Natural killer cell (primary cell): Measurements from ENCODE around the gene PCDHGA4. TPM values are rescaled to one million over a fixed set of nuclear protein-coding genes. Genes with fewer than 3 reads are reported as not detected.
A peak's percentile ranks its signal among the peaks of the same experiment; 100 is the strongest.
"Not testable (repeated sequence)": the region's sequence is repeated elsewhere in the genome, so short reads cannot be mapped to it uniquely, and the experiment has no call there.

Experiments used
- ATAC-seq, 3 donors: fragments of 150-1000 bp in 2 of 3; fragments of 200-7000 bp in 1 of 3; cut with Tn5 transposase; 1 replicate in 1 of 3; 2 replicates in 2 of 3; pipeline ENCODE4 v1.10.0; 2021; ENCODE audit warnings: mild to moderate bottlenecking in 2 of 3, moderate library complexity in 2 of 3
- DNase-seq, 2 donors: peaks; one replicate each; pipeline versions ENCODE4 v3.0.0 to v3.0.0-alpha.2; 2013 to 2021; ENCODE audit warnings: mixed read lengths in 1 of 2
- H3K27ac ChIP-seq: one replicate; pipeline ENCODE4 v1.5.1; 2013; ENCODE audit warnings: mild to moderate bottlenecking, low read length
- H3K27me3 ChIP-seq: one replicate; pipeline ENCODE4 v1.6.1; 2013; ENCODE audit warnings: low read length; ENCODE audit not compliant: control insufficient read depth, insufficient read depth
- H3K36me3 ChIP-seq: one replicate; pipeline ENCODE4 v1.6.1; 2013; ENCODE audit warnings: low read length; ENCODE audit not compliant: control insufficient read depth, insufficient read depth
- H3K4me1 ChIP-seq: one replicate; pipeline ENCODE4 v1.6.1; 2013; ENCODE audit warnings: low read length; ENCODE audit not compliant: control insufficient read depth, insufficient read depth
- H3K4me3 ChIP-seq: one replicate; pipeline ENCODE4 v1.5.1; 2013; ENCODE audit warnings: low read length
- H3K9me3 ChIP-seq: one replicate; pipeline ENCODE4 v1.6.1; 2013; ENCODE audit warnings: low read length; ENCODE audit not compliant: control insufficient read depth, insufficient read depth
- H3K27ac Mint-ChIP-seq, 2 donors: one replicate each; pipeline ENCODE4 v1.8.0; 2022; ENCODE audit warnings: mild to moderate bottlenecking in 2 of 2, mixed read lengths in 2 of 2, moderate library complexity in 1 of 2
- H3K27me3 Mint-ChIP-seq, 2 donors: one replicate each; pipeline ENCODE4 v1.8.0; 2022; ENCODE audit warnings: low read depth in 2 of 2, mixed read lengths in 2 of 2
- H3K36me3 Mint-ChIP-seq: one replicate; pipeline ENCODE4 v1.8.0; 2022; ENCODE audit warnings: mixed read lengths
- H3K4me1 Mint-ChIP-seq, 2 donors: one replicate each; pipeline ENCODE4 v1.8.0; 2022; ENCODE audit warnings: mixed read lengths in 2 of 2
- H3K4me3 Mint-ChIP-seq: one replicate; pipeline ENCODE4 v1.8.0; 2022; ENCODE audit warnings: mild to moderate bottlenecking, moderate library complexity, mixed read lengths
- H3K9me3 Mint-ChIP-seq, 2 donors: one replicate each; pipeline ENCODE4 v1.8.0; 2022; ENCODE audit warnings: mixed read lengths in 2 of 2
- WGBS: methylation state at CpG from one replicate; pipeline ENCODE4 v1.1.7; 2013; ENCODE audit warnings: missing lambda C conversion rate; ENCODE audit not compliant: insufficient coverage; 5-methylcytosine and 5-hydroxymethylcytosine counted together
- intact Hi-C: fragments of 100-400 bp; cut with micrococcal nuclease; formaldehyde crosslinking; loops from one replicate; pipeline ENCODE4 v1.14.2; 2022
- total RNA-seq, 4 donors: library from RNA; stranded (reverse); fragments of 120-200 nt in 1 of 4; gene quantifications; one replicate each; pipeline versions ENCODE4 v1.2.3 to v1.2.4, GENCODE V29; 2013 to 2022
- TF ChIP-seq, protein P1 (sequence below): fragments of 200-600 bp; IDR thresholded peaks from one replicate; pipeline ENCODE4 v1.8.0; 2022; ENCODE audit warnings: antibody characterized with exemption

Gene PCDHGA4
- total RNA-seq, 3 donors from 2014 or later (not counting 1 experiment from before 2014, with no cell fraction given) = 0.24 to 0.30 TPM; not detected in 1

- not testable (repeated sequence) for H3K4me3 ChIP-seq, H3K36me3 ChIP-seq, H3K36me3 Mint-ChIP-seq, H3K27ac ChIP-seq, H3K4me1 ChIP-seq, H3K9me3 Mint-ChIP-seq, H3K4me1 Mint-ChIP-seq, H3K27ac Mint-ChIP-seq
- DNase-seq = peak in 1 of 2 donors; percentile 10
- peaks cover 66 to 75% of the 10 kb centered on the region in 2 donors for H3K27me3 Mint-ChIP-seq
- peak within 1 kb of the TSS; percentile 78 for H3K4me3 Mint-ChIP-seq
- 16% methylated on average over 16 of the region's 40 CpGs for WGBS
- TF ChIP-seq, protein P1, sequence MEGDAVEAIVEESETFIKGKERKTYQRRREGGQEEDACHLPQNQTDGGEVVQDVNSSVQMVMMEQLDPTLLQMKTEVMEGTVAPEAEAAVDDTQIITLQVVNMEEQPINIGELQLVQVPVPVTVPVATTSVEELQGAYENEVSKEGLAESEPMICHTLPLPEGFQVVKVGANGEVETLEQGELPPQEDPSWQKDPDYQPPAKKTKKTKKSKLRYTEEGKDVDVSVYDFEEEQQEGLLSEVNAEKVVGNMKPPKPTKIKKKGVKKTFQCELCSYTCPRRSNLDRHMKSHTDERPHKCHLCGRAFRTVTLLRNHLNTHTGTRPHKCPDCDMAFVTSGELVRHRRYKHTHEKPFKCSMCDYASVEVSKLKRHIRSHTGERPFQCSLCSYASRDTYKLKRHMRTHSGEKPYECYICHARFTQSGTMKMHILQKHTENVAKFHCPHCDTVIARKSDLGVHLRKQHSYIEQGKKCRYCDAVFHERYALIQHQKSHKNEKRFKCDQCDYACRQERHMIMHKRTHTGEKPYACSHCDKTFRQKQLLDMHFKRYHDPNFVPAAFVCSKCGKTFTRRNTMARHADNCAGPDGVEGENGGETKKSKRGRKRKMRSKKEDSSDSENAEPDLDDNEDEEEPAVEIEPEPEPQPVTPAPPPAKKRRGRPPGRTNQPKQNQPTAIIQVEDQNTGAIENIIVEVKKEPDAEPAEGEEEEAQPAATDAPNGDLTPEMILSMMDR = peak; percentile 15
- Histone ChIP-seq H3K27me3 (peaks cover 60% of the 10 kb centered on the region), H3K9me3 (peaks cover 41% of the 10 kb centered on the region)
- intact Hi-C loops = loop anchor here (5.0 kb wide), 1 partner anchor 35 kb away; the partner anchor contains the start of gene PCDHGA11
- ATAC-seq = peak; percentile 81 to 89 (median 84)
These were observed 32.9 kb downstream of the PCDHGA4 start, which contains the start of gene PCDHGB4 for GRCh38 chr5:141387557-141388311. Gene PCDHGB4, plus strand, starts transcription at chr5:141387698. Its CDS starts 187 bp downstream, at chr5:141387885.

DNA sequence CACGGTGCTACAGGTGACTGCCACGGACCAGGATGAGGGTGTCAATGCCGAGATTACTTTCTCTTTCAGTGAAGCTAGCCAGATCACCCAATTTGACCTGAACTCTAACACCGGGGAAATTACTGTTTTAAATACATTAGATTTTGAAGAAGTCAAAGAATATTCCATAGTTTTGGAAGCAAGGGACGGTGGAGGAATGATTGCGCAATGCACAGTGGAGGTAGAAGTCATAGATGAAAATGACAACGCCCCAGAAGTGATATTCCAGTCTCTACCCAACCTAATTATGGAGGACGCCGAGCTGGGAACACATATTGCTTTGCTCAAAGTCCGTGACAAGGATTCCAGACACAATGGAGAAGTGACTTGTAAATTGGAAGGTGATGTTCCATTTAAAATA, 33.8 kb downstream of the PCDHGA4 start:
- no peak for DNase-seq
- H3K4me3 ChIP-seq = no peak overlapping the region
- no peaks in the 10 kb centered on the region for H3K4me1 Mint-ChIP-seq
- no peak for ATAC-seq
- peaks cover 0 to 5% of the 10 kb centered on the region in 2 donors for H3K9me3 Mint-ChIP-seq
- no peaks in the 10 kb centered on the region for H3K4me1 ChIP-seq
- peaks cover 7% of the 10 kb centered on the region for H3K36me3 Mint-ChIP-seq
- peaks cover 64 to 75% of the 10 kb centered on the region in 2 donors for H3K27me3 Mint-ChIP-seq
- H3K27ac ChIP-seq = no peak overlapping the region
- no peak overlapping the region for H3K27ac Mint-ChIP-seq
- WGBS = 66% methylated on average over 7 of the region's 10 CpGs
- TF ChIP-seq, protein P1 = no peak
- H3K36me3 ChIP-seq = no peaks in the 10 kb centered on the region
- H3K9me3 ChIP-seq = peaks cover 41% of the 10 kb centered on the region
- intact Hi-C loops = loop anchor here (5.0 kb wide), 1 partner anchor 34 kb away; the partner anchor contains the start of gene PCDHGA11
- no peak overlapping the region for H3K4me3 Mint-ChIP-seq
- peaks cover 56% of the 10 kb centered on the region for H3K27me3 ChIP-seq

- Mint-ChIP-seq H3K27ac (no peak overlapping the region), H3K4me1 (no peaks in the 10 kb centered on the region), H3K36me3 (peaks cover 7% of the 10 kb centered on the region), H3K4me3 (no peak overlapping the region), H3K9me3 (peaks cover 0 to 8% of the 10 kb centered on the region in 2 donors), H3K27me3 (peaks cover 64 to 81% of the 10 kb centered on the region in 2 donors)
- peaks cover 44% of the 10 kb centered on the region for H3K9me3 ChIP-seq
- H3K4me3 ChIP-seq = no peak overlapping the region
- no peak for ATAC-seq
- 50% methylated on average over 77 of the region's 77 CpGs for WGBS
- no peaks in the 10 kb centered on the region for H3K36me3 ChIP-seq
- no peak for DNase-seq
- H3K4me1 ChIP-seq = no peaks in the 10 kb centered on the region
- intact Hi-C loops = loop anchor here (5.0 kb wide), 1 partner anchor 33 kb away; the partner anchor contains the start of gene PCDHGA11
- TF ChIP-seq, protein P1 = no peak
- no peak overlapping the region for H3K27ac ChIP-seq
- peaks cover 60% of the 10 kb centered on the region for H3K27me3 ChIP-seq
These were observed 34.6 kb downstream of the PCDHGA4 start for GRCh38 chr5:141389153-141390042.
